Heart left ventricle (tissue), 16 donors: ENCODE results near the gene GSAP. TPM values are rescaled to one million over a fixed set of nuclear protein-coding genes. Genes with fewer than 3 reads are reported as not detected.
"Not testable (repeated sequence)": the region's sequence is repeated elsewhere in the genome, so short reads cannot be mapped to it uniquely, and the experiment has no call there.

Experiments used
- ATAC-seq, 4 donors: fragments of 200-7000 bp; cut with Tn5 transposase; one replicate each; pipeline ENCODE4 v1.9.1; 2020 to 2022; ENCODE audit warnings: moderate library complexity in 4 of 4, mild to moderate bottlenecking in 3 of 4, moderate number of reproducible peaks in 1 of 4
- DNase-seq, 5 donors: peaks; one replicate each; pipeline ENCODE4 v3.0.0-alpha.2; 2020
- H3K27ac ChIP-seq, 12 donors: fragments of 200-600 bp; sonication (generic) in 4 of 12; one replicate each; pipeline versions ENCODE4 v1.5.0 to v1.8.0; 2016 to 2022; ENCODE audit warnings: mild to moderate bottlenecking in 2 of 12
- H3K27me3 ChIP-seq, 9 donors: fragments of 200-600 bp; sonication (generic) in 2 of 9; one replicate each; pipeline versions ENCODE4 v1.5.1 to v1.8.0; 2016 to 2022; ENCODE audit warnings: mild to moderate bottlenecking in 3 of 9
- H3K36me3 ChIP-seq, 9 donors: fragments of 200-600 bp; sonication (generic) in 2 of 9; one replicate each; pipeline versions ENCODE4 v1.5.0 to v1.8.0; 2018 to 2022; ENCODE audit warnings: mild to moderate bottlenecking in 2 of 9
- H3K4me1 ChIP-seq, 12 donors: fragments of 200-600 bp; sonication (generic) in 4 of 12; one replicate each; pipeline versions ENCODE4 v1.5.0 to v1.8.0; 2016 to 2022; ENCODE audit warnings: mild to moderate bottlenecking in 3 of 12
- H3K4me3 ChIP-seq, 12 donors: fragments of 200-600 bp; sonication (generic) in 4 of 12; one replicate each; pipeline versions ENCODE4 v1.5.0 to v1.8.0; 2017 to 2022; ENCODE audit warnings: mild to moderate bottlenecking in 9 of 12, moderate library complexity in 4 of 12
- H3K9me3 ChIP-seq, 12 donors: fragments of 200-600 bp; sonication (generic) in 4 of 12; one replicate each; pipeline versions ENCODE4 v1.5.0 to v1.8.0; 2016 to 2022; ENCODE audit warnings: mild to moderate bottlenecking in 1 of 12
- POLR2A ChIP-seq, 2 donors: fragments of 450-650 bp; IDR thresholded peaks; one replicate each; pipeline ENCODE4 v1.6.1; 2017; ENCODE audit warnings: antibody characterized with exemption in 2 of 2, mild to moderate bottlenecking in 2 of 2, moderate library complexity in 2 of 2
- WGBS, 4 donors: extraction: QIAGEN DNeasy Blood & Tissue Kit in 2 of 4; methylation state at CpG; one replicate each; pipeline versions ENCODE4 v1.1.5 to v1.1.7; 2013 to 2018; 5-methylcytosine and 5-hydroxymethylcytosine counted together
- intact Hi-C, 10 donors: fragments of 100-400 bp; cut with DNase I; formaldehyde crosslinking; loops; one replicate each; pipeline versions ENCODE4 v1.11.1 to v1.14.2; 2022
- polyA plus RNA-seq, 2 donors: library from polyadenylated mRNA; stranded (reverse); fragments of 200-250 nt; gene quantifications; one replicate each; pipeline ENCODE4 v1.2.3, GENCODE V29; 2013
- total RNA-seq, 9 donors: library from RNA; depleted of rRNA in 2 of 9; stranded (reverse); fragments of >200 nt in 2 of 9; fragmentation: NEBNext Ultra II Directional in 3 of 9; extraction: Animal tissue kit (Norgen Biotek cat#: 25700) in 3 of 9; gene quantifications; one replicate each; pipeline versions ENCODE4 v1.1.0 to v1.2.4, GENCODE V29; 2016 to 2023
- TF ChIP-seq, protein P1 (sequence below), 12 donors: fragments of 200-600 bp; sonication (generic) in 4 of 12; IDR thresholded peaks; one replicate each; pipeline versions ENCODE4 v1.5.0 to v1.8.0; 2018 to 2022; ENCODE audit warnings: antibody characterized with exemption in 12 of 12, mild to moderate bottlenecking in 5 of 12
- donor health status: ischemic (EF 13 %, LVEDD 7.1; RV severe dilation, severe dysfunction).
- donor health status: healthy with polysubstance abuse.
- donor health status: DM: no; HTN: yes; CAD: no.
- donor health status: DM: no; HTN: no; CAD: no.
- donor health status: ischemic (EF 25% LVEDD 6.9; RV normal size, moderate dysfunction).
- donor health status: ischemic (EF 25% LVEDD 5.7; RV mildly dilated, moderate dysfunction).
- donor health status: healthy.
- donor health status: DM: yes; HTN: yes; CAD: no.
- donor health status: ischemic (EF 35%, LVEDD 5.7; RV mildly dilated, moderate dysfunction).
- donor health status: nonischemic (EF 11% LVEDD 7.7; RV severe dilation, severe dysfunction).
- donor health status: DM: yes; HTN: yes; CAD: no.
- donor health status: PGD.
- donor health status: ischemic (EF 29% LVEDD 5.4; RV normal size, mild dysfunction).
- donor health status: nonischemic (EF 23%, LVEDD 6.1; RV moderate dilation, normal function).

GSAP gene
- total and polyA plus RNA-seq, 11 donors = 1.7 to 24.9 (median 6.5) TPM

- Histone ChIP-seq H3K9me3 (no peaks in the 10 kb centered on the region), H3K27me3 (no peaks in the 10 kb centered on the region), H3K27ac (peak overlapping the region in 2 of 12 donors; percentile 49 to 69), H3K36me3 (no peaks in the 10 kb centered on the region), H3K4me1 (peaks cover 0 to 33% (median 7%) of the 10 kb centered on the region in 12 donors), H3K4me3 (no peak overlapping the region)
- no peak for DNase-seq
- 74 to 94% (median 81%) methylated on average over 5 of the region's 5 CpGs for WGBS, 4 donors
- intact Hi-C loops = loop anchor here in 1 of 10 donors (10.0 kb wide), 1 partner anchor 214 kb away; the partner anchor contains the start of gene CCDC146
- no peak for TF ChIP-seq POLR2A (IDR thresholded peaks at IDR 0.05)
- ATAC-seq = peak in 1 of 4 donors; percentile 18
Measured at GRCh38 chr7:77338883-77339629, 77.1 kb downstream of the GSAP start.

DNA sequence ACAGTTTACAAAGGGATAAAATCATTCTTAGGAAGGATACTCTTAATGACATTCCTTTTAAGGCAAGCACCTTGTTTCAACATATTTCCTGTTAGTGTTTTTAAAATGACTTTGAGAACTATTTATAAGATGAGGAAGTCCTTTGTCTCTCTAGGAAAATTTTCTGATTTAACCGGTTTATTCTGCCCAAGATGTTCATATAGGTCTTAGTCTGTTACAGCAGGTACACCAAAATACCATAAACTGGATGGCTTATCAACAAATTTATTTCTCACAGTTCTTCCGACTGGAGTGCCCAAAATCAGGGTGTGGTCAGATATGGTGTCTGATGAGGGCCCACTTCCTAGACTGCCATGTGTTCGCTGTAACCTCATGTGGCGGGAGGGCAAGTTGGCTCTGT is 77.9 kb downstream of the GSAP start:
- no peak for DNase-seq
- 58 to 75% (median 69%) methylated on average over 4 of the region's 4 CpGs for WGBS, 4 donors
- Histone ChIP-seq H3K4me3 (no peak overlapping the region), H3K27ac (peak overlapping the region in 9 of 12 donors; percentile 3 to 69 (median 48)), H3K27me3 (no peaks in the 10 kb centered on the region), H3K36me3 (no peaks in the 10 kb centered on the region), H3K4me1 (peaks cover 0 to 33% (median 7%) of the 10 kb centered on the region in 12 donors), H3K9me3 (no peaks in the 10 kb centered on the region)
- ATAC-seq = peak in 1 of 4 donors; percentile 70
- TF ChIP-seq, protein P1, sequence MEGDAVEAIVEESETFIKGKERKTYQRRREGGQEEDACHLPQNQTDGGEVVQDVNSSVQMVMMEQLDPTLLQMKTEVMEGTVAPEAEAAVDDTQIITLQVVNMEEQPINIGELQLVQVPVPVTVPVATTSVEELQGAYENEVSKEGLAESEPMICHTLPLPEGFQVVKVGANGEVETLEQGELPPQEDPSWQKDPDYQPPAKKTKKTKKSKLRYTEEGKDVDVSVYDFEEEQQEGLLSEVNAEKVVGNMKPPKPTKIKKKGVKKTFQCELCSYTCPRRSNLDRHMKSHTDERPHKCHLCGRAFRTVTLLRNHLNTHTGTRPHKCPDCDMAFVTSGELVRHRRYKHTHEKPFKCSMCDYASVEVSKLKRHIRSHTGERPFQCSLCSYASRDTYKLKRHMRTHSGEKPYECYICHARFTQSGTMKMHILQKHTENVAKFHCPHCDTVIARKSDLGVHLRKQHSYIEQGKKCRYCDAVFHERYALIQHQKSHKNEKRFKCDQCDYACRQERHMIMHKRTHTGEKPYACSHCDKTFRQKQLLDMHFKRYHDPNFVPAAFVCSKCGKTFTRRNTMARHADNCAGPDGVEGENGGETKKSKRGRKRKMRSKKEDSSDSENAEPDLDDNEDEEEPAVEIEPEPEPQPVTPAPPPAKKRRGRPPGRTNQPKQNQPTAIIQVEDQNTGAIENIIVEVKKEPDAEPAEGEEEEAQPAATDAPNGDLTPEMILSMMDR (IDR thresholded peaks at IDR 0.05) = no peak
- no peak for TF ChIP-seq POLR2A (IDR thresholded peaks at IDR 0.05)
- intact Hi-C loops = loop anchor here in 1 of 10 donors (10.0 kb wide), 1 partner anchor 213 kb away; the partner anchor contains the start of gene CCDC146

DNA sequence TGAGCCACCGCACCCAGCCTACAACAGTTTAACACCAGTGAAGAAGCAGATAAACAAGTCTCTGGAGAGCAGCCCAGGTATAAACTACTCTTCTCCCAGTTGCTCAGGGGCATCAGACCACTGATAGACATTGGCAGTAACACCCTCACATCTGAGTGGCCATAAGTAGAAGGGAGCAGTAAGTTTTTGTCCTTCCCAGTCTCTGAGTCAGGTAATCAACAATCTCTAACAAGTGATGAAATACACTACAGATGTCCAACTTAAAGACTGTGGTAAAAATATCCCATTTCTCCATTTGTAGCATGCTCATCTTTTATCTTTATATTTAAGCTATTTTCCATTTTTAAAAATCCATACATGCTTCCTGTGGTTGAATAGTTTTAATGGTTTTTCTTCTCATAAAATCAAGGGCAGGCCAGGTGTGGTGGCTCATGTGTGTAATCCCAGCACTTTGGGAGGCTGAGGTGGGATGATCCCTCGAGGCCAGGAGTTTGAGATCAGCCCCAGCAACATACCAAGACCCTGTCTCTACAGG is 78.6 kb downstream of the GSAP start:
- H3K4me3 ChIP-seq = no peak overlapping the region
- peak overlapping the region in 7 of 12 donors; percentile 13 to 69 (median 42) for H3K27ac ChIP-seq
- ATAC-seq (no peak), DNase-seq (no peak)
- intact Hi-C loops = loop anchor here in 1 of 10 donors (10.0 kb wide), 1 partner anchor 213 kb away; the partner anchor contains the start of gene CCDC146
- peaks cover 0 to 33% (median 7%) of the 10 kb centered on the region in 12 donors for H3K4me1 ChIP-seq
- TF ChIP-seq, protein P1 (IDR thresholded peaks at IDR 0.05) = no peak
- no peak for TF ChIP-seq POLR2A (IDR thresholded peaks at IDR 0.05)
- H3K9me3 ChIP-seq = no peaks in the 10 kb centered on the region
- no peaks in the 10 kb centered on the region for H3K36me3 ChIP-seq
- 87 to 93% (median 90%) methylated on average over 2 of the region's 2 CpGs for WGBS, 4 donors
- H3K27me3 ChIP-seq = no peaks in the 10 kb centered on the region

GRCh38 chr7:77335581-77335980 is 80.6 kb downstream of the GSAP start:
- H3K4me3 ChIP-seq = no peak overlapping the region
- peaks cover 0 to 51% (median 17%) of the 10 kb centered on the region in 12 donors for H3K4me1 ChIP-seq
- ATAC-seq (no peak), DNase-seq (no peak)
- H3K27me3 ChIP-seq = no peaks in the 10 kb centered on the region
- no peaks in the 10 kb centered on the region for H3K9me3 ChIP-seq
- H3K36me3 ChIP-seq = no peaks in the 10 kb centered on the region
- H3K27ac ChIP-seq = peak overlapping the region in 2 of 12 donors; percentile 4 to 25
- intact Hi-C loops = loop anchor here in 1 of 10 donors (10.0 kb wide), 1 partner anchor 211 kb away; the partner anchor contains the start of gene CCDC146
- TF ChIP-seq POLR2A (IDR thresholded peaks at IDR 0.05) = no peak
- TF ChIP-seq, protein P1 (IDR thresholded peaks at IDR 0.05) = no peak

GRCh38 chr7:77334039-77334438 is 82.1 kb downstream of the GSAP start:
- WGBS, 4 donors = 93 to 97% (median 95%) methylated on average over 2 of the region's 2 CpGs
- intact Hi-C loops = loop anchor here in 6 of 10 donors (5.0 to 10.0 kb wide), 4 partner anchors 87 to 212 kb away; partner anchors contain the start of gene CCDC146 (in 4 of the 6)

More at GRCh38 chr7:77334039-77334438, 82.1 kb downstream of the GSAP start:
- H3K4me1 ChIP-seq = peaks cover 0 to 62% (median 25%) of the 10 kb centered on the region in 12 donors
- DNase-seq, H3K4me3 ChIP-seq, H3K27ac ChIP-seq, ATAC-seq, H3K9me3 ChIP-seq, H3K36me3 ChIP-seq, H3K27me3 ChIP-seq: not testable (repeated sequence)
